DND-41 (cell line): ENCODE results near the gene TCAP.

Experiments
- CTCF ChIP-seq: IDR thresholded peaks from 2 replicates; pipeline ENCODE4 v1.5.1; 2012; ENCODE audit warnings: borderline replicate concordance, low read length, moderate library complexity, mild to moderate bottlenecking; ENCODE audit not compliant: poor library complexity, severe bottlenecking; ENCODE audit errors: extremely low read depth
- EZH2 ChIP-seq: IDR thresholded peaks from 3 replicates; pipeline ENCODE4 v1.6.1; 2012; ENCODE audit warnings: borderline replicate concordance, low read depth, mild to moderate bottlenecking, moderate library complexity, low read length, inconsistent platforms; ENCODE audit not compliant: severe bottlenecking

- TF ChIP-seq CTCF (no peak), EZH2 (no peak)
Observed at GRCh38 chr17:39688945-39689344, 23.8 kb downstream of the TCAP start.
